Glomerular visceral epithelial cell (primary cell): ENCODE measurements around the gene FERMT2.

Source experiments
- DNase-seq: peaks from one replicate; pipeline ENCODE4 v3.0.0-alpha.2; 2016; ENCODE audit errors: extremely low spot score

FERMT2 gene

DNA sequence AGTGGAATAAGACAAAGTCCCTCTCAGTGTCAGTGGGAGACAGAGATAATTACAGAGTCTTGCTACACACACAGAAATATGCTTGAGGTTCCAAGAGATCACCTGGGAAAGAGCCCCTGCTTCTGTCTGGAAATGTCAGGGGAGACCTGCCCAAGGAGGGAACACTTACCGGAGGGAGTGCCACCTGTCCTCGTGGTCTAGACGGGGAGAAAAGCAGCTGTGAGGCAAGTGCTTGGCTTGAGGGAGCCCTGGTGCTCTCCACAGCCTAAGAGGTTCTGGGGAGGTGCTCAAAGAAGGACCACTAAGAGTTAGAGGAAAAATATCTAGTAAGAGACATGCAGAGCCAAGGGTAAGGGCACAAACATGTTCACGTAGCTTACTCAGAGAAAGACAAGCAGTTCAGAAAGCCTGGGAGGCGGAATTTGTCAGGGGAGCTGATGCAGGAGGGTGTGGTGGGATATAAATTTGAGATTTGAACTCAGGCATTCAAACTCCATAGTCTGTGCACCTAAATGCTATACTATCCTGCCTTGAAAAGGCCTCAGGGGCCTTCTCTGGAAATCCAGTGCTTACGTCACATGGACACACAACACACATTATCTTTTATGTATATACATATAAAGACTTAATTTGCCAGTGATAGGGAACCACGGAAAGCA, 121.2 kb downstream of the FERMT2 start:
- no peak for DNase-seq

DNA sequence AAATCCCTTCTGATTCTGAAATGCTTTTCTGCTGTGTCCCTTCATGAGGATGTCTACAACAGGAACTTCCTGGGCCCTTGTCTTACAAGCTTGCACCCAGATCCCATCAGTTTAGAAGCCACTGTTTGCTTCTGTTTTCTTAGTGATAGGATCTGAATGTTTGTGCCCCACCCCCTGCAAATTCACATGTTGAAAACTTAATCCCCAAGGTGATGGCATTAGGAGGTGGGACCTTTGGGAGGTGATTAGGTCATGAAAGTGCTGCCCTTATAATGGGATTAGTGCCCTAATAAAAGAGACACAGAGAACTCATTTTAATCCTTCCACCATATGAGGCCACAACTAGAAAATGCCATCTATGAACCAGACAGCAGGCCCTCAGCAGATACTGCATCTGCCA, 123.4 kb downstream of the FERMT2 start:
- no peak for DNase-seq

DNA sequence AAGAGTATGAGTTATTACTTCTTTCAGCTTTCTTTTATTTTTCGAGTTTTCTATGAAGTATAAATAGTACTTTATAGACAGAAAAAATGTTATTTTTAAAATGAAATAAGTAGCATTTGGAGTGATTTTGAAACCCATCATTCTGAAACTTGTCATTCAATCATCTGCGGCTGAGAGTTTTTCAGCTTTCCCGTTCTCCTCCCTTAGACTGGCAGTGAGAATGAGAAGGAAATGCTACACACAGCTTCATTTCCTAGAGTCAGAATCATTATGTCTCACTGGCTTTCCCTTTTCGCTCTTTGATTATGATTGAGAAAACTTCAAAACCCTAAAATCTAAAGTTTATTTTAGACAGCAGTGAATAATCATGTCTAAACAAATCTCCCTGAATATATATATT, 125.8 kb downstream of the FERMT2 start:
- DNase-seq, result no peak

DNA sequence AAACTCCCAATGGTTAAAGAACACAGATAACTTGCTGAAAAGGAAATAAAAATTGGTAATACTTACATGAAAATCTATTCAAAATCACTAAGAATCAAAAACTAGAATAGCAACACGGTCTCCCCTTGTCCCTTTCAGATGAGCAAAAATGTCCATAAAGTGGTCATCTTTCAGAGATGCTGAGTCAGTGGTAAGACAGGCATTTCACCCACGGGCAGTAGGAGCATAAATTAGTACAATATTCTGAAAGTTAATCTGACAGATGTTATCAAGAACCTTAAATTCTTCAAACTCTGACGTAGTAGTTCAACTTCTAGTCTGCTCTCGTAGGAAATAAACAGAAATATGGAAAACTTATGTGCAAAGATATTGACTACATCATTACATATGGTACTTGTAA, 126.4 kb downstream of the FERMT2 start:
- DNase-seq, result no peak

DNA sequence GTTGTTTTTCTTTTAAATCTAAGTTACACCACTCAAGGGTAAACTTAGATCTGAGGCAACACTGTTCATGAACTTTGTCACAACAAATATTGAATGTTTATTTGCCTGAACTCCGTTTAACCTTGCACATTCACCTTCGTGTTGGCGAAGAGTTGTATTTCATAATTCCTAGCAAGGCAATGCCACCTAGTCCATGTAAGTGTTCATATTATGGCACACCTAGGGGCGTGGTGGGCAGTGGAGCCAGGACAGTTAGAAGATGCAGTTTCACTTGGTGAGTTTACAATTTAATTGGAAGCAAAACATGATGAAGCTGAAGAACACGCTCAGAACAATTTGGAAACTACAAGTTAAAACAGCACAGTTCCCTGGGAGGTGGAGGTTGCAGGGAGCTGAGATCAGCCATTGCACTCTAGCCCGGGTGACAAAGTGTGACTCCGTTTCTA, 129.0 kb downstream of the FERMT2 start:
- DNase-seq, result no peak

DNA sequence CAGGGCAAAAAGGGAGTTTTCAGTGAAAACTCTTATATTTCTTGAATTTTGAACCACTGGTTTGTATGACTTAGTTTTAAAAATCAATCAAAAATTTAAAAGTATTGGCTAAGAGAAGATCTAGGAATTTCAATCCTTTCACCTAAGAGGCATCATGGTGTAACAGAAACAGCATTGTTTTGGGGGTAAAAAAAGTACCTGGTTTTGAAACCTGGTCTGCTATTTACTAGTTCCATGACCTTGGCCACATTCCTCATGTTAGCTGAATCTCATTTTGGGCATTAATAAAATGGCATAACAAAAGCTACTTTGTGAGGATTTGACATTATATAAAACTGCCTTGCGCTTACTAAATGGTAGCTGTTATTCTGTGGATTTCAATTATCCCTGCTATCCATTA, 142.7 kb downstream of the FERMT2 start:
- DNase-seq, result no peak
